Chondrocyte (in vitro differentiated cells): ENCODE data around the gene GM2A. TPM values are rescaled to one million over a fixed set of nuclear protein-coding genes. Genes with fewer than 3 reads are reported as not detected.
"Not testable (repeated sequence)": the region's sequence is repeated elsewhere in the genome, so short reads cannot be mapped to it uniquely, and the experiment has no call there.

ENCODE experiments used
- DNase-seq: peaks from one replicate; pipeline ENCODE4 v3.0.0; 2021; ENCODE audit warnings: mixed read lengths, low spot score
- H3K27ac Mint-ChIP-seq: one replicate; pipeline ENCODE4 v1.8.0; 2021; ENCODE audit warnings: mild to moderate bottlenecking, moderate library complexity, mixed read lengths; ENCODE audit not compliant: unreplicated experiment
- H3K27me3 Mint-ChIP-seq: 2 replicates; pipeline ENCODE4 v1.8.0; 2021; ENCODE audit warnings: low read depth, mixed read lengths
- H3K36me3 Mint-ChIP-seq: 2 replicates; pipeline ENCODE4 v1.8.0; 2021; ENCODE audit warnings: low read depth, mixed read lengths
- H3K4me1 Mint-ChIP-seq: 2 replicates; pipeline ENCODE4 v1.8.0; 2021; ENCODE audit warnings: low read depth, mild to moderate bottlenecking, mixed read lengths
- H3K4me3 Mint-ChIP-seq: one replicate; pipeline ENCODE4 v1.8.0; 2021; ENCODE audit warnings: mild to moderate bottlenecking, moderate library complexity, mixed read lengths; ENCODE audit not compliant: unreplicated experiment
- H3K9me3 Mint-ChIP-seq: 2 replicates; pipeline ENCODE4 v1.8.0; 2021; ENCODE audit warnings: low read depth, mixed read lengths
- total RNA-seq: library from RNA; stranded (reverse); gene quantifications from 3 replicates; pipeline ENCODE4 v1.2.1, GENCODE V29; 2021
- TF ChIP-seq, protein P1 (sequence below): fragments of 200-600 bp; sonication (generic); IDR thresholded peaks from 2 replicates; pipeline ENCODE4 v1.5.0; 2021; ENCODE audit warnings: antibody characterized with exemption, mild to moderate bottlenecking, moderate library complexity

The GM2A gene
- total RNA-seq, 1 donor from 2014 or later = 21.7 TPM

DNA sequence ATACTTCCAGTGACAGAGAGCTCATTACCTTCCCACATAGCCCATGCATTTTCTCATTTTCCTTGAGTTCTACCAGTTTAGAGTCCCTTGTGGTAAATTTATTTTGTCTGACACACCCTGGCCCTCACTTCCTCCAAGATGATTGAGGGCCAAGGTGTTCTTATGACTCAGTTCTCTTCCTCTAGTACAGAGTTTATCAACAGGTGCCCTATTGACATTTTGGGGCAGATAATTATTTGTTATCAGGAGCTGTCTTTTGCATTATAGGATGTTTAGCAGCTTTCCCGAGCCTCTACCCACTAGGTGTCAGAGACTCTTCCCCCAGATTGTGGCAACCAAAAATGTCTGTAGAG lies 43.5 kb downstream of the GM2A start:
- Mint-ChIP-seq H3K27me3 (peaks cover 39% of the 10 kb centered on the region), H3K36me3 (no peaks in the 10 kb centered on the region), H3K27ac (no peak overlapping the region), H3K4me3 (no peak overlapping the region), H3K9me3 (peaks cover under 1% of the 10 kb centered on the region), H3K4me1 (no peaks in the 10 kb centered on the region)
- TF ChIP-seq, protein P1, sequence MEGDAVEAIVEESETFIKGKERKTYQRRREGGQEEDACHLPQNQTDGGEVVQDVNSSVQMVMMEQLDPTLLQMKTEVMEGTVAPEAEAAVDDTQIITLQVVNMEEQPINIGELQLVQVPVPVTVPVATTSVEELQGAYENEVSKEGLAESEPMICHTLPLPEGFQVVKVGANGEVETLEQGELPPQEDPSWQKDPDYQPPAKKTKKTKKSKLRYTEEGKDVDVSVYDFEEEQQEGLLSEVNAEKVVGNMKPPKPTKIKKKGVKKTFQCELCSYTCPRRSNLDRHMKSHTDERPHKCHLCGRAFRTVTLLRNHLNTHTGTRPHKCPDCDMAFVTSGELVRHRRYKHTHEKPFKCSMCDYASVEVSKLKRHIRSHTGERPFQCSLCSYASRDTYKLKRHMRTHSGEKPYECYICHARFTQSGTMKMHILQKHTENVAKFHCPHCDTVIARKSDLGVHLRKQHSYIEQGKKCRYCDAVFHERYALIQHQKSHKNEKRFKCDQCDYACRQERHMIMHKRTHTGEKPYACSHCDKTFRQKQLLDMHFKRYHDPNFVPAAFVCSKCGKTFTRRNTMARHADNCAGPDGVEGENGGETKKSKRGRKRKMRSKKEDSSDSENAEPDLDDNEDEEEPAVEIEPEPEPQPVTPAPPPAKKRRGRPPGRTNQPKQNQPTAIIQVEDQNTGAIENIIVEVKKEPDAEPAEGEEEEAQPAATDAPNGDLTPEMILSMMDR = no peak
- no peak for DNase-seq

DNA sequence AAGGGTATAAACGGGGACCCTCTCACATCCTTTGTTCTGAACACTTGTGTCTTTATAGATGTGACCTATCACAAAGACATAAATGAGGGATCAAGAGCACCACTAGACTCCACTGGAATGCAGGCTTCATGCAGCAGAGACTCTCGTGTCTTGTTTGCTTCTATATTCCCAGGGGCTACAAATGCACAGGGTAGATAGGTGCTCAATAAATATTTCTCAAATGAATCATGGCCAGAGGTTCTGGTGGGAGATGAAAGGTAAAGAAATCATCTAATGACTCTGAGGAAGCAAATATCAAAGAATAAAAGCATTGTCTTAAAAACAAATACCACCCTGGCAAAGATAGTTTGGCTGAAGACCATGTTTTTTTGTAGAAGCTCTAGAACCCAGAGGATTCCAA lies 44.0 kb downstream of the GM2A start:
- no peak overlapping the region for H3K4me3 Mint-ChIP-seq
- peaks cover 42% of the 10 kb centered on the region for H3K27me3 Mint-ChIP-seq
- no peaks in the 10 kb centered on the region for H3K9me3 Mint-ChIP-seq
- H3K36me3 Mint-ChIP-seq = no peaks in the 10 kb centered on the region
- TF ChIP-seq, protein P1 = no peak
- H3K4me1 Mint-ChIP-seq = no peaks in the 10 kb centered on the region
- DNase-seq = no peak
- no peak overlapping the region for H3K27ac Mint-ChIP-seq

DNA sequence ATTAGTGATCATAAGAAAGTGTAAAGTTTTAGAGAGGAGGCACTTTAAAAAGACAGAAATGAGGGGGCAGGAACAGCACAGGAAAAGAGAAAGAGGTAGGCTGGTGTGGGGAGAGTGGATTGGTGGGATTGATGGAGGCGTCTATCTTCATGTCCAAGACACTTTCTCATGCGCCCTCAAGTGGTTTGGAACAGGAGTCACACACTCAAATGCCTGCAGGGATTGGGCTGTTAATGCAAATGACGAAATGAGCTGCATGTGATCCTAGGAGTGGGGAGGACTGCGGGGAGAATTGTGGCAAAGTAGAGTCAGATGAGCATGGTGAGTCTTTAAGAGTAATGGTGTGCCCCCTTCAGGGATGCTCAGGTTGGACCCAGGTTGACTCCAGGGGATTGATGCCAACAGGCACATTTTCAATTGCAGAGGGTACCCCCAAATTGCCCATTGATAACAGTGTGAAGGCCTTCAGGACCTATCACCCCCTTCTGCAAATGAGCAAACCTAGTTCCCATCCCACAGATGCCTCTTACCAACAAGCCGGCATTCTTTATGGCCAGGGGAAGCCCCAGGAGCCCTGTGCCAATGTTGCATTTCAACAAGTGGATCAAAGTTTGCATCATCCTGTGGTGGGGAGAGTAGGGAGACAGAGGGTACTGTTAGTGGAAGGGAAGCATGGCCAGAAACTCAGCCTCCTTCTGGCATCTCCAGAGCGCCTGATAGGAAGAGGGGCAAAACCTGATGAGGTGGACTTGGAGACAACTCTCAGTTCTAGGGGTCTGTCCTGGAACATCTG lies 45.3 kb downstream of the GM2A start:
- Mint-ChIP-seq H3K27me3 (peaks cover 51% of the 10 kb centered on the region), H3K27ac (no peak overlapping the region), H3K36me3 (no peaks in the 10 kb centered on the region), H3K4me3 (no peak overlapping the region), H3K4me1 (no peaks in the 10 kb centered on the region), H3K9me3 (no peaks in the 10 kb centered on the region)
- DNase-seq = no peak
- TF ChIP-seq, protein P1 = peak; percentile 68

DNA sequence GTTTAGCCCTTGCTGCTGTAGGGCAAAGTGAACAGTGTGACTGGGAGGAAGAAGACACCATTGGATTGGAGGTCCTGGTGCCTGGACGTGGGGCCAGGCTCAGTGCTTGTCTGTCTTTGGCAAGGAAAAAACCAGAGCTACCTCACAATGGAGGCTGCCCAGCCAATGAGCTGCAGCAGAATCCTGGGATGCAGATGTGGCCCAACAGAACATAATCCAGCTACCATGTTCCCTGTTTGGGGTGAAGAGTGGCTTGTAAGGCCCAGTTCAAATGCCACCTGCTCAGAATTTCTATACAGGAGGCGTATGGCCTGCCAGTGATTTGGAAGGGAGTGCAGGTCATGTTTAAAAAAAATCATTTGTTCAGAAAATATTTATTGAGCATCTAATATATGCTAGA lies 50.7 kb downstream of the GM2A start, which contains the start of gene SLC36A3:
Gene SLC36A3 (minus strand): TSS at position 101 of the 400 bp plus-strand sequence. CDS start 412 bp downstream, outside the sequence.
- Mint-ChIP-seq H3K9me3 (no peaks in the 10 kb centered on the region), H3K36me3 (no peaks in the 10 kb centered on the region), H3K27me3 (peaks cover 62% of the 10 kb centered on the region), H3K4me3 (no peak within 1 kb of the TSS), H3K27ac (no peak within 1 kb of the TSS), H3K4me1 (no peaks in the 10 kb centered on the region)
- no peak for DNase-seq
- TF ChIP-seq, protein P1 = no peak

DNA sequence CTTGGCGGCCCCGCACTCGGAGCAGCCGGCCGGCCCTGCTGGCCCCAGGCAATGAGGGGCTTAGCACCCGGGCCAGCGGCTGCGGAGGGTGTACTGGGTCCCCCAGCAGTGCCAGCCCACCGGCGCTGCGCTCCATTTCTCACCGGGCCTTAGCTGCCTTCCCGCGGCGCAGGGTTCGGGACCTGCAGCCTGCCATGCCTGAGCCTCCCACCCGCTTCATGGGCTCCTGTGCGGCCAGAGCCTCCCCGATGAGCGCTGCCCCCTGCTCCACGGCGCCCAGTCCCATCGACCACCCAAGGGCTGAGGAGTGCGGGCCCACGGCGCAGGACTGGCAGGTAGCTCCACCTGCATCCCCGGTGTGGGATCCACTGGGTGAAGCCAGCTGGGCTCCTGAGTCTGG lies 56.3 kb downstream of the GM2A start:
- not testable (repeated sequence) for H3K4me1 Mint-ChIP-seq, DNase-seq, H3K36me3 Mint-ChIP-seq, H3K4me3 Mint-ChIP-seq, H3K27ac Mint-ChIP-seq
- peaks cover 13% of the 10 kb centered on the region for H3K9me3 Mint-ChIP-seq
- peaks cover 39% of the 10 kb centered on the region for H3K27me3 Mint-ChIP-seq

DNA sequence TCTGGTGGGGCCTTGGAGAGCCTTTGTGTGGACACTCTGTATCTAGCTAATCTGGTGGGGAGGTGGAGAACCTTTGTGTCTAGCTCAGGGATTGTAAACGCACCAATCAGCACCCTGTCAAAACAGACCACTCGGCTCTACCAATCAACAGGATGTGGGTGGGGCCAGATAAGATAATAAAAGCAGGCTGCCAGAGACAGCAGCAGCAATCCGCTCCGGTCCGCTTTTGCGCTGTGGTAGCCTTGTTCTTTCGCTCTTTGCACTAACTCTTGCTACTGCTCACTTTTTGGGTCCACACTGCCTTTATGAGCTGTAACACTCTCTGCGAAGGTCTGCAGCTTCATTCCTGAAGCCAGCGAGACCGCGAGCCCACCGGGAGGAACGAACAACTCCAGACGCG lies 56.8 kb downstream of the GM2A start:
- not testable (repeated sequence) for H3K27ac Mint-ChIP-seq, DNase-seq, H3K36me3 Mint-ChIP-seq, H3K4me3 Mint-ChIP-seq, H3K4me1 Mint-ChIP-seq
- H3K27me3 Mint-ChIP-seq = peaks cover 40% of the 10 kb centered on the region
- peaks cover 13% of the 10 kb centered on the region for H3K9me3 Mint-ChIP-seq
